ENCODE measurements around the gene ELL. TPM values are rescaled to one million over a fixed set of nuclear protein-coding genes. Genes with fewer than 3 reads are reported as not detected.

The ELL gene
- total RNA-seq, 1 donor from 2014 or later, result 27.0 TPM

DNA sequence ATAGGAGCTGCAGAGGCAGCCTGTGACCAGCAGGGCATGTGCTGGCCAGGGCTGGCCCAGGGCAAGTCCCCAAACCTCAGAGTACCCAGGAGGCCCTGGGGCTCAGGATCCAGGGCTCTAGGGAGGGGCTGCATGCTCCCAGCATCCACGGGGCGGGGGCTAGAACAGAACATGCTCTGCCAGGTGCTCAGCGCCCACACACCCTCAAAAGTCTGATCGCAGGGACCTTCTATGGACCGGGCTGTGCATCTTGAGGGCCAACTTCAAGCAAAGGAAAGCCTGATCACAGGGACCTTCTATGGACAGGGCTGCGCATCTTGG, 33.5 kb downstream of the ELL start:
- peaks cover 25% of the 10 kb centered on the region for H3K4me1 Mint-ChIP-seq (ENCODE audit: low read depth)

DNA sequence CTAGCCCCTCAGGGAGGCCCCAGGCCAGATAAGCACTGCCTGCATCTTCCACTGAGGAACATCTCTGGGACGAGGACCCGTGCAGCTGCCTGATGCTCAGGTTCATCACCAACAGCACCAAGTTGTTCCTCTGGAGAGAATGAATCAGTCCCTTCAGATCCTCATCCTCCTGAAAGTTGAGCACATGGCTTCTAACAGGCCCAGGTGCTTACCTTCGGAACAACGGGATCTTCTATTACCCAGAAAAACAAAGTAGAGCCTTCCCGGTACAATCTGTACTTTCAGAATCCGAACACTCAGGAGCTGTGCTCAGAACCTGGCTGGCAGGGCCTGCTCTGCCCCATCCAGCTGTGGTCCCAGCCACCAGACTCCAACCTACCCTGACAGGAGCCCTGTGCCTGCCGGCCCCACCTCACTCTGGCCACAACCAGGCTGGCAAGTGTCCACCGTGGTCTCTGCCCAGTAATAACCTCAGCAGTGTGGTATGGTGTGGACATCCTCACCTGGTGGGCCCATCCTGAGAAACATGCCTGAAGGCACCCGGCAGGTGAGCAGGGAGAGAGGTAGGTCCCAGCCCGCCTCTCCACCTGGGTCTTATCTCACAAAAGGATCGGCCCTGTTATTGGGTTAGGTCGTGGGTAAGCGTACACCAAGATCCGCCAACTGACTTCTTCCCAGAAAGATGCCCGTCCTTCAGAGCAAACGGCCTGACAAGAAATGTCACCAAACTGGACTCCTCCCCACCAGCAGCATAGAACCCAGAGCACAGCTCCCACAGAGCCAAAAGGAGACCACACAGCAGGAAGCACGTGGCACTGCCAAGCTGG, 34.1 kb downstream of the ELL start:
- H3K27ac Mint-ChIP-seq, result peak overlapping the region; percentile 28
- intact Hi-C loops (cut with micrococcal nuclease), result no loop called here
- DNase-seq (ENCODE audit: low spot score), result no peak
- H3K36me3 Mint-ChIP-seq (ENCODE audit: low read depth), result peaks cover 3% of the 10 kb centered on the region
- H3K4me1 Mint-ChIP-seq (ENCODE audit: low read depth), result peaks cover 31% of the 10 kb centered on the region
- no peak overlapping the region for H3K4me3 Mint-ChIP-seq (ENCODE audit: low read depth)
- H3K27me3 Mint-ChIP-seq (ENCODE audit: low read depth), result no peaks in the 10 kb centered on the region
- no peaks in the 10 kb centered on the region for H3K9me3 Mint-ChIP-seq

More for the DNA sequence above, 33.5 kb downstream of the ELL start:
- intact Hi-C loops (cut with micrococcal nuclease), result no loop called here
- Mint-ChIP-seq H3K4me3 (ENCODE audit: low read depth) (no peak overlapping the region), H3K27me3 (ENCODE audit: low read depth) (no peaks in the 10 kb centered on the region), H3K27ac (no peak overlapping the region), H3K36me3 (ENCODE audit: low read depth) (no peaks in the 10 kb centered on the region), H3K9me3 (no peaks in the 10 kb centered on the region)
- DNase-seq (ENCODE audit: low spot score), result no peak

DNA sequence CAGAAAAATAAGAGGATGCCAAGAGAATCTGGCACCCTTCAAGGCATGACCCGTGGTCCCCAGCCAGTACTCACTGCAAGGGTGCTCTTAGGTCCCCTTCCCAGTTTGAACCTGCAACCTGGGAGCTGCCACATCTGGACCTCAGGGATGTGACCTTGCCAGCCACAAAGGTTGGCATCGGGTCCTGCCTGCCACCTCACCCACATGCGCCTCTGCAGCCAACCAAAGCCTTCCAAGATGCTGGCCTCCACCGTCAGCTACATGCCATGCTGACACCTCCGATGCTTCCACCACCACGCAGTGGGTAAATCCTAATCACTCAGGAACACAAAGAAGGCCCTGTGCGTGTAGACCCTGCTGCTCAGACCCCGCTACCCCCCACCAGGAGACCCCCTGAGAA, 35.1 kb downstream of the ELL start:
- Mint-ChIP-seq H3K27ac (peak overlapping the region; percentile 48), H3K9me3 (no peaks in the 10 kb centered on the region), H3K27me3 (ENCODE audit: low read depth) (no peaks in the 10 kb centered on the region), H3K36me3 (ENCODE audit: low read depth) (peaks cover 3% of the 10 kb centered on the region), H3K4me1 (ENCODE audit: low read depth) (peaks cover 39% of the 10 kb centered on the region), H3K4me3 (ENCODE audit: low read depth) (no peak overlapping the region)
- no peak for DNase-seq (ENCODE audit: low spot score)
- intact Hi-C loops (cut with micrococcal nuclease), result no loop called here

DNA sequence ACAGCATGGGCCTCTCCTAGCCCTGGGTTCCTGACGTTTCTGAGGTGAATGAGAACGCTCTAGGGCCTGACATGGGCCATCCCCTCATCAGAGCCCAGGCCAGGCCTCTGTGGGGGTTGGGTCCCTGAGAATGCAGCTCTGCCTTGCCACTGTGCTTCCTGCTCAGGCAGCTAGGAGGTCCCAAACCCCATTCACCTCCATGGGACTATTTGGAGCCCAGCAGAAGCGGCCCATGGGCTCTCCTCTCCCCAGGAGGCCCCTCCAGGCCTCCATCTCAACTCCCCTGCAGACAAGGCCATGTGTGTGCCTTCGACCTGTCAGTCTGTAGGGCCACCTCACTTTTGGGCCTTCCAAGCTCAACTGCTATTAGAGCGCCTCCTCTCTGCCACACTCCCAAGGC, 36.9 kb downstream of the ELL start:
- peak overlapping the region; percentile 3 for H3K27ac Mint-ChIP-seq
- H3K36me3 Mint-ChIP-seq (ENCODE audit: low read depth), result peaks cover 9% of the 10 kb centered on the region
- intact Hi-C loops (cut with micrococcal nuclease), result no loop called here
- no peaks in the 10 kb centered on the region for H3K27me3 Mint-ChIP-seq (ENCODE audit: low read depth)
- peaks cover 5% of the 10 kb centered on the region for H3K9me3 Mint-ChIP-seq
- peaks cover 53% of the 10 kb centered on the region for H3K4me1 Mint-ChIP-seq (ENCODE audit: low read depth)
- DNase-seq (ENCODE audit: low spot score), result no peak
- no peak overlapping the region for H3K4me3 Mint-ChIP-seq (ENCODE audit: low read depth)

DNA sequence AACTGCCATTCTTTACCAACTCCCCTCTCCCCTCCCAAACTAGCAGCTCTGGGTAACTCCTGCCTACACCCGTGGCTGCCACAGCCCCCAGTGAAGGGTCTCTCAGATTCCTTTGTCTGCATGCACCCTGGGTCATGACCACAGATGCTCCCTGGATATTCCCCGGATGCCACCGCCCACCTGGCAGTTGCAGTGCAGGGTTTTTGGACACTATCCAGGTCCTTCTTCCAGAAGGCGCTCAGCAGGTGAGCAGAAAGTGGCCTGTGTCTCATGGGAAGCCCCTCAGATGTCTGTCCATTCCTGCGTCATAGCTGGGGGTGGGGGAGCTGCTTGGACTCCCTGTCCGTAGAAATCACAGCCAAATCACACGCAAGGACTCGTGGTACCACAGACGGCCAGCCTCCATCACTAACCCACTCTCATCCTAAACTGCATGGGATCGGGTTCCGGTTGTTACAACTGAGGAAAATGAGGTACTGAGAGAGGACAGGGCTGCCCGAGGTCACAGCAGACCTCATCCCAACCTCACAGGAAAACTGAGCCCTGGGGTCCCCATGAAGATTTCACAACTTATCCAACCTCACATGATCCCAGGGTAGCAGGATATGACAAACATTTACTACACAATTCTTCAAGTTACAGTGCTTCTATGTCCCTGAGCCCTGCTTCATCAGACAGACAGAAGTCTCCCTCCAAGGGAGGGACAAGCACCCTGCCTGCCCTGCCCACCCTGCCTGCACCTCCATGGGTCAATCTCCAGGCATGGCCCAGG, 38.6 kb downstream of the ELL start:
- H3K9me3 Mint-ChIP-seq, result peaks cover 5% of the 10 kb centered on the region
- DNase-seq (ENCODE audit: low spot score), result no peak
- peaks cover 12% of the 10 kb centered on the region for H3K36me3 Mint-ChIP-seq (ENCODE audit: low read depth)
- intact Hi-C loops (cut with micrococcal nuclease), result no loop called here
- no peaks in the 10 kb centered on the region for H3K27me3 Mint-ChIP-seq (ENCODE audit: low read depth)
- H3K27ac Mint-ChIP-seq, result peak overlapping the region; percentile 61
- H3K4me1 Mint-ChIP-seq (ENCODE audit: low read depth), result peaks cover 69% of the 10 kb centered on the region
- H3K4me3 Mint-ChIP-seq (ENCODE audit: low read depth), result no peak overlapping the region

DNA sequence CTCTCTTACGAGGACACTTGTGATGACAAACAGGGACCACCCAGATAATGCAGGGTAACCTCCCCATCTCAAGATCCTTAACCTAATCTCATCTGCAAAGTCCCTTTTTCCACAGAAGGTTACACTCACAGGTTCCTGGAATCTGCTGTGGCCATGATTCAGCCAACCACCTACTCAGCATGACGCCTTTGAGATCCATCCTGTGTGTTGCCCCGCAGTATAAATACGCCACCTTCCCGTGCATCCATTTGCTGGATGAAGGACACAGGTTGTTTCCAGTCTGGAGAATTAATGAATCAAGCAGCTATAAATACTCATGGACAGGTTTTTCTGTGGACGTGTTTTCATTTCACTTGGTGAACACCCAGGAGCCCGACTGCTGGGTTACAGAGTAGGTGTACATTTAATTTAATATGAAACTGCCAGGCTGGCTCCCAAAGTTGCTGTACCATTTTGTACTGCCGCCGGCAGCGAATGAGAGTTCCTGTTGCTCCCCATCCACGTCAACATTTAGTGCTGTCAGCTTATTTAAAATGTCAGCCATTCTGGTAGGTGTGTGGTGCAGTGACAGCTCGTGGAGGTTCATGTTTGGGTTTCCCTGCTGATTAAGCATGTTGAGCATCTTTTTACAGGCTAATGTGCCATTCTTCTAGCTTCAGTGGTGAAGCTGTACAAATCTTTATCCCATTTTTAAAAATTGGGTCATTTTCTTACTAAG, 40.2 kb downstream of the ELL start:
- DNase-seq (ENCODE audit: low spot score), result no peak
- Mint-ChIP-seq H3K27ac (peak overlapping the region; percentile 94), H3K4me1 (ENCODE audit: low read depth) (peaks cover 74% of the 10 kb centered on the region), H3K27me3 (ENCODE audit: low read depth) (no peaks in the 10 kb centered on the region), H3K9me3 (peaks cover 5% of the 10 kb centered on the region), H3K36me3 (ENCODE audit: low read depth) (peaks cover 12% of the 10 kb centered on the region), H3K4me3 (ENCODE audit: low read depth) (peak overlapping the region; percentile 62)
- intact Hi-C loops (cut with micrococcal nuclease), result no loop called here

DNA sequence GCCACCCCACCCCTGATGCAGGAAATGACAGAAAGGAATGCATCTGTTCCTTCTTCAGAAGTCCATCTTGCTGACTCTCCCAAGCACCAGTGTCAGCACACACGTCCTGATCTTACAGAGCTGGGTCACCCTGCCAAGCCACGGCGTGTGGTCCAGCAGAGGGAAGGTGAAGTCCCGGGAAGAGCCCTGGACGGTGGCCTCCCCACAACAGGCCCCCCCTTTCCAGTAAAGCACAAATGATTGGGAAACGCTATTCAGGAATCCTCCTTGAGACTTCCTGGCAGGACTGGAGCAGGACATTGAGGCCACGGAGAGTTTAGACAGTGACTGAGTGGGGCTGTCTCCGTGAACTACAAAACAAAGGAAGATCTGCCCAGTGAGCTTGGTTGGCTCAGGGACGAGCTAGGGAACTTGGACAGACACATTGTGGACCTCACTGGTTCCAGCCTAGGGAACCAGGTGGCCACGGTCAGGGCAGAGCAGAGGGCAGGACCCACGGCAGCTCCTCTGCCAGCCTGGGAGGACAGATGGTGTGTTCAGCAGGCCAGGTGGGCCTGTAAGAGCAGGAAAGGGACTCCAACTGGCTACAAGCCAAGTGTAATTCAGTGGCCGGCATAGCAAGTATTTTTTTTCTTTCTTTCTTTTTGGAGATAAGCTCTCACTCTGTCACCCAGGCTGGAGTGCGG, 41.7 kb downstream of the ELL start:
- H3K9me3 Mint-ChIP-seq, result peaks cover 5% of the 10 kb centered on the region
- H3K27me3 Mint-ChIP-seq (ENCODE audit: low read depth), result no peaks in the 10 kb centered on the region
- intact Hi-C loops (cut with micrococcal nuclease), result no loop called here
- no peak overlapping the region for H3K4me3 Mint-ChIP-seq (ENCODE audit: low read depth)
- peaks cover 77% of the 10 kb centered on the region for H3K4me1 Mint-ChIP-seq (ENCODE audit: low read depth)
- no peak for DNase-seq (ENCODE audit: low spot score)
- H3K27ac Mint-ChIP-seq, result peak overlapping the region; percentile 94
- peaks cover 17% of the 10 kb centered on the region for H3K36me3 Mint-ChIP-seq (ENCODE audit: low read depth)

DNA sequence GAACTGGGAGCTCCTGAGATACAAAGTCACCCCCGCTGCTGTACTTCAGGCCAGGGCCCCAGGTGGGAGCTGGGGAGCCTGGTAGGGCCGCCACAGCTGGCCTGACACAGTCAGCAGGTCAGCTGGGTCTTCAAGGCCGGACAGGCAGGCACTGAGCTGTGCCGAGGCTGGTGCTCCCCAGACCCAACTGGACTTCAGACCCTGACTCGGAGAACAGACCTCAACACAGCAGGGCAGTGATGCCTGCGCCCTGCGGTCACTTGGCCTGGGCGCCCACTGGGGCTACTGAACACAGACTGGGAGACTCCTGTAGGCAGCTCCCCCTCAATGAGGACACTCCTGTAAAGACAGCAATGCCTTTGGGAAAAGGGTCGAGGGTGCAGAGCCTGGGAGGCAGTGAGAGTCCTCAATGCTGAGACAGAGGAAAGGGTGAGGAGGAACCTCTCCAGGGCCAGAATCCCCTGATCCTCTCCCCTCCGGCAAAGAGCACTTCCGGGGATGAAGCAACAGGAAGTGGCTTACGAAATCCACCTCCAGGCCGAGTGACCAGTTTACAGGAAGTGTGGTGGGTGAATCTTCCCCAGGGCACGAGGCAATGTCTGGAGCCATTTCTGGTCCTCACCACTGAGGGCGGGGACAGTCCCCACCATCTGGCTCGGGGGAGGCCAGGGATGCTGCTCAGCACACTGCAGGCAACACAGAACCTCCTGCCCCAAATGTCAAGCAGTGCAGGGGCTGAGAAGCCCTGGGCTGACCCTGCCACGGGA, 43.1 kb downstream of the ELL start:
- intact Hi-C loops (cut with micrococcal nuclease), result loop anchor here (1.0 to 5.0 kb wide), 3 partner anchors 18 to 94 kb away; partner anchors contain the start of genes ELL and UBA52
- H3K4me3 Mint-ChIP-seq (ENCODE audit: low read depth), result peak overlapping the region; percentile 69
- peaks cover 5% of the 10 kb centered on the region for H3K9me3 Mint-ChIP-seq

DNA sequence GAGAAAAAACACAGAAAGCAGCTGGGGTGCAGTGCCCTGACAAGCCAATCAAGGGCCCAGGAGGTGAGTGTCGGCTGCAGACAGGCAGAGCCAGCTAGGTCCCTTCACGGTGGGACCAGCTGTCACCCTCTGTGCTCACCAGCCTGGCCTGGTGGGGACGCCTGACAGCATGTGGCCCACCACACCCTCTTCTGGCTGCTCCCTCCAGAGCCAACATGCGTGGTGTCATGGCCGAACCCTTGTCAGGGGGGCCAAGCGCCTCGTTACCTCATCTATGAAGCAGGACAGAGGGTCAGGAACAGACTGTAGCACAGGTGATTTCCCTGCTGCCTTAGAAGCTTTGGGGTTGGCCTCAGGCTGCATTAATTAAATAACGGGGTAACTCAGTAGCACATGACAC, 43.9 kb downstream of the ELL start:
- H3K36me3 Mint-ChIP-seq (ENCODE audit: low read depth), result peaks cover 15% of the 10 kb centered on the region
- H3K27me3 Mint-ChIP-seq (ENCODE audit: low read depth), result no peaks in the 10 kb centered on the region
- peaks cover 5% of the 10 kb centered on the region for H3K9me3 Mint-ChIP-seq
- intact Hi-C loops (cut with micrococcal nuclease), result loop anchor here (2.0 to 5.0 kb wide), 2 partner anchors 45 to 94 kb away; partner anchors contain the start of genes ELL and UBA52
- no peak overlapping the region for H3K4me3 Mint-ChIP-seq (ENCODE audit: low read depth)
- no peak for DNase-seq (ENCODE audit: low spot score)
- peak overlapping the region; percentile 94 for H3K27ac Mint-ChIP-seq
- peaks cover 66% of the 10 kb centered on the region for H3K4me1 Mint-ChIP-seq (ENCODE audit: low read depth)

More for the DNA sequence above, 43.1 kb downstream of the ELL start:
- peak; percentile 46 for DNase-seq (ENCODE audit: low spot score)
- H3K27me3 Mint-ChIP-seq (ENCODE audit: low read depth), result no peaks in the 10 kb centered on the region
- H3K36me3 Mint-ChIP-seq (ENCODE audit: low read depth), result peaks cover 17% of the 10 kb centered on the region
- peak overlapping the region; percentile 94 for H3K27ac Mint-ChIP-seq
- H3K4me1 Mint-ChIP-seq (ENCODE audit: low read depth), result peaks cover 73% of the 10 kb centered on the region

DNA sequence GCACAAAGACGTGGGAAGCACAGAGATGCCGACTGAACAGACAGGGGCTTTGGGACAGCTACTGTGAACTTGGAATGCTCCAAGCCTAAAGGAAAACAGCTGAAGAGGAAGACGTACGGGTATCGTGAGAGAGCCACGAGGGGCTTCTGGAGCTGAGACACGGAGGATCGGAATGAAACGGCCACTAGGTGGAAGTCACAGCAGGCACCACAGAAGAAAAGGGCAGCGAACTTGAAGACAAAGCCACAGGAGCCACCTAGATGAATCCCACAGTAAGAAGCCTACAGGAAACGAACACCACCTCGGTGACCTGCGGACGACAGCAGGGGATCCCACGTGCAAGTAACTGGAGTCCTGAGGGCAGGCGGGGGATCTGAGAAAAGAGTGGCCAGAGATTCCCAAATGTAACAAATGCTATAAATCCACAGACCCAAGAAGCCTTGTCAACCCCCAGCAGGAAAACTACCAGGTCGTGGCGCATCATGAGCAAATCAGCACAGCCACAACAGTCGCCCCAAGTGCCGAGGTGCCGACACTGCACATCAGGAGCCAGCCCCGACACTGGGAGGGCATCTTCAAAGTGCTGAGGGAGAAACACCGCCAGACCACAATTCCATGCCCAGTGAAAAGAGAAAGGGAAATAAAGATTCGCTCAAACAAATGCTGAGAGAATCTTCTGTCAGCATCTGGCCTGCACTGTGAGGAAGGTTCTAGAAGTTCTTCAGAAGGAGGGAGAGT, 44.7 kb downstream of the ELL start:
- Mint-ChIP-seq H3K4me1 (ENCODE audit: low read depth) (peaks cover 58% of the 10 kb centered on the region), H3K4me3 (ENCODE audit: low read depth) (no peak overlapping the region), H3K36me3 (ENCODE audit: low read depth) (peaks cover 14% of the 10 kb centered on the region), H3K27ac (peak overlapping the region; percentile 94), H3K27me3 (ENCODE audit: low read depth) (no peaks in the 10 kb centered on the region), H3K9me3 (peaks cover 5% of the 10 kb centered on the region)
- intact Hi-C loops (cut with micrococcal nuclease), result loop anchor here (5.0 kb wide), 1 partner anchor 95 kb away; the partner anchor contains the start of gene UBA52
- DNase-seq (ENCODE audit: low spot score), result no peak

DNA sequence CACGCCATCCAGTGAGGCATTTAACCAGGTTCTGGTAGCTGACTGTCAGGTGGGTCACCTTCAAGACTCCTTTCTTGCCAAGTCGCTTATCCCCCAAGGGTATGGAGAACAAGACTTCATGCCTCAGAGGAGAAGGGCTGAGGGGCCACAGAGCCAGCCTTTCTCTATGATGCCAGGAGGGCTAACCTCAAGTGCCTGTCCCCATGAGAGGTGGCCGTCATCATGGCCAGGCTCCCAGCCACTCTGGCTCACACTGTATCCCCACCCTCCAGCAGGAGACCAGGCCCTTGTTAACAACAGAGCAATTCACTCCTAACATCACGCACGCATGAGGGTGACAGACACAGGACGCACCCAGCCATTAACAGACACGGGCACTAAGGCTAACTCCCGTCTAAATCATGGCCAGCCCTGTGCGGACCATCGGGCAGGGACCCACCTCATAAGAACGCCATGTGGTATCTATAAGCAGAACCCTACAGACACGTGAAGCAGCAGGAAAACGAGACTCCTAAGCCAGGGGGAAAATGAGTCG, 45.3 kb downstream of the ELL start:
- H3K9me3 Mint-ChIP-seq, result peaks cover 4% of the 10 kb centered on the region
- no peaks in the 10 kb centered on the region for H3K27me3 Mint-ChIP-seq (ENCODE audit: low read depth)
- H3K36me3 Mint-ChIP-seq (ENCODE audit: low read depth), result peaks cover 14% of the 10 kb centered on the region
- H3K4me1 Mint-ChIP-seq (ENCODE audit: low read depth), result peaks cover 52% of the 10 kb centered on the region
- intact Hi-C loops (cut with micrococcal nuclease), result loop anchor here (5.0 kb wide), 1 partner anchor 96 kb away; the partner anchor contains the start of gene UBA52
- peak overlapping the region; percentile 94 for H3K27ac Mint-ChIP-seq
- DNase-seq (ENCODE audit: low spot score), result no peak
- no peak overlapping the region for H3K4me3 Mint-ChIP-seq (ENCODE audit: low read depth)
